Peyer's patch (tissue), 4 donors: ENCODE data around the gene MAST4. TPM values are rescaled to one million over a fixed set of nuclear protein-coding genes. Genes with fewer than 3 reads are reported as not detected.
A peak's percentile ranks its signal among the peaks of the same experiment; 100 is the strongest.

ENCODE experiments used
- DNase-seq, 3 donors: peaks; one replicate each; pipeline ENCODE4 v3.0.0-alpha.2; 2017 to 2019
- H3K27ac ChIP-seq, 4 donors: fragments of 200-600 bp; sonication (generic); one replicate each; pipeline ENCODE4 v1.5.1; 2016 to 2019
- H3K27me3 ChIP-seq, 2 donors: fragments of 200-600 bp; sonication (generic); one replicate each; pipeline ENCODE4 v1.5.1; 2019
- H3K36me3 ChIP-seq, 3 donors: fragments of 200-600 bp; sonication (generic); one replicate each; pipeline ENCODE4 v1.5.1; 2016 to 2019
- H3K4me1 ChIP-seq, 4 donors: fragments of 200-600 bp; sonication (generic); one replicate each; pipeline ENCODE4 v1.5.1; 2016 to 2019
- H3K4me3 ChIP-seq, 4 donors: fragments of 200-600 bp; sonication (generic); 1 replicate in 3 of 4; 2 replicates in 1 of 4; pipeline ENCODE4 v1.5.1; 2016 to 2019; ENCODE audit warnings: mild to moderate bottlenecking in 1 of 4
- H3K9me3 ChIP-seq, 4 donors: fragments of 200-600 bp; sonication (generic); one replicate each; pipeline ENCODE4 v1.5.1; 2016 to 2019; ENCODE audit warnings: mild to moderate bottlenecking in 1 of 4
- POLR2A ChIP-seq, 2 donors: fragments of 450-650 bp; IDR thresholded peaks; one replicate each; pipeline ENCODE4 v1.5.1; 2017; ENCODE audit warnings: antibody characterized with exemption in 2 of 2, mild to moderate bottlenecking in 2 of 2, moderate library complexity in 2 of 2
- total RNA-seq, 4 donors: library from RNA; depleted of rRNA; stranded (reverse); fragments of >200 nt; gene quantifications; one replicate each; pipeline ENCODE4 v1.1.0, GENCODE V29; 2016
- TF ChIP-seq, protein P1 (sequence below), 6 experiments: fragments of 450-650 bp in 4 of 6; fragments of 200-600 bp in 2 of 6; sonication (generic) in 1 of 6; IDR thresholded peaks; one replicate each; pipeline ENCODE4 v1.5.1; 2017 to 2019; ENCODE audit warnings: antibody characterized with exemption in 6 of 6, mild to moderate bottlenecking in 3 of 6, moderate library complexity in 1 of 6

The MAST4 gene
- total RNA-seq, 4 donors from 2014 or later = 20.2 to 23.1 (median 21.4) TPM

DNA sequence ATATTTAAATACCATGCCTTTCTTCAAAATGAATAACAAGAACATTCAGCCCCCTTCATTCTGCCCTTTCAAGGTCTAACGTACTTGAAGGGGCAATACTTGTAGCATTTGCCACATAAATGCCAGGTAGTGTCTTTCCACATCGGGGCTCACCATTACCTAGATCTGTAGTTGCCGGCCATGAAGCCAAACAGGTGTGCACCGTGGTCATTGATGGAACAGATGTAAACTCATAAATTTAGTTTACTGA, 407.4 kb downstream of the MAST4 start:
- no peaks in the 10 kb centered on the region for H3K9me3 ChIP-seq
- no peaks in the 10 kb centered on the region for H3K36me3 ChIP-seq
- DNase-seq = no peak
- no peaks in the 10 kb centered on the region for H3K27me3 ChIP-seq
- H3K4me3 ChIP-seq = peak overlapping the region; percentile 62 to 71 (median 66)
- H3K4me1 ChIP-seq = peaks cover 0 to 20% (median 0%) of the 10 kb centered on the region in 4 donors
- no peak for TF ChIP-seq POLR2A (IDR thresholded peaks at IDR 0.05)
- TF ChIP-seq, protein P1, sequence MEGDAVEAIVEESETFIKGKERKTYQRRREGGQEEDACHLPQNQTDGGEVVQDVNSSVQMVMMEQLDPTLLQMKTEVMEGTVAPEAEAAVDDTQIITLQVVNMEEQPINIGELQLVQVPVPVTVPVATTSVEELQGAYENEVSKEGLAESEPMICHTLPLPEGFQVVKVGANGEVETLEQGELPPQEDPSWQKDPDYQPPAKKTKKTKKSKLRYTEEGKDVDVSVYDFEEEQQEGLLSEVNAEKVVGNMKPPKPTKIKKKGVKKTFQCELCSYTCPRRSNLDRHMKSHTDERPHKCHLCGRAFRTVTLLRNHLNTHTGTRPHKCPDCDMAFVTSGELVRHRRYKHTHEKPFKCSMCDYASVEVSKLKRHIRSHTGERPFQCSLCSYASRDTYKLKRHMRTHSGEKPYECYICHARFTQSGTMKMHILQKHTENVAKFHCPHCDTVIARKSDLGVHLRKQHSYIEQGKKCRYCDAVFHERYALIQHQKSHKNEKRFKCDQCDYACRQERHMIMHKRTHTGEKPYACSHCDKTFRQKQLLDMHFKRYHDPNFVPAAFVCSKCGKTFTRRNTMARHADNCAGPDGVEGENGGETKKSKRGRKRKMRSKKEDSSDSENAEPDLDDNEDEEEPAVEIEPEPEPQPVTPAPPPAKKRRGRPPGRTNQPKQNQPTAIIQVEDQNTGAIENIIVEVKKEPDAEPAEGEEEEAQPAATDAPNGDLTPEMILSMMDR (IDR thresholded peaks at IDR 0.05) = no peak
- peak overlapping the region; percentile 81 to 92 (median 85) for H3K27ac ChIP-seq

DNA sequence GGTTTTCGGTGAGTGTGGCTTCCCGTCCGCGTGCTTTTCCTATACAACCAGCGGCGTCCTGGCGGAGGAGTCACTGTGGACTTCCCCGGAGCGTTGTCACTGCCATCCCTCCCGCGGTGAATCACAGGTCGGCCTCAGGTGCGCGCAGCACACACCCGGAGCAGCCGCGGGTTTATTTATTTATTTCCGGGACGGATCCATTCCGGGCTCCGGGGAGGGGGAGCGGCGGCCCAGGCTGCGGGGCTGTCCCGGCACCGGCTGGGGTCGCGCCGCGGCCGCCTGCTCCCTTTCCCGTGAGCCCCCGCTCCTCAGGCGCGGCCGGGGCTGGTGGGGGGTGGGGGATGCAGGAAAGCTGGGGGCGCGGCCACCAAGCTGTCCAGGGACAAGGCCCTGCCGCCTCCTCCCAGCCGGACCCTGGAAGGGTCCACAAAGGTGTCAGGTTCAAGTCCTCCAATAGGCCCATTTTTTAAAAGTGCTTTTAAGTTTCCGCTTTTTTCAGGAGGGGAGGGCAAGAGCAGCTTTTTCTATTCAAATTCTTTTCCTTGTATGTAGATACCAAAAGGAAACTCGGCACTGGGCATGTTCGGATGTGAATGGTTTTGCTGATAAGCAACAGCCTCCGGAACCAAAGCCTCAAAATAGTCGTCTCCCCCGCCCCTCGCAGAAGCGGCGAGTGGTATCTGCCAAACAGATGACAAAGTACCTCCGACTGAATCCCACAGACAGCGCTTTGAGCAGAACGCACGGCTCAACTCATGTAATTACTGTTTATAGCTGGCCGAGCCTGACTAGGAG, 407.9 kb downstream of the MAST4 start:
- H3K27ac ChIP-seq = peak overlapping the region; percentile 81 to 92 (median 85)
- peak overlapping the region; percentile 62 to 71 (median 66) for H3K4me3 ChIP-seq
- H3K4me1 ChIP-seq = peaks cover 0 to 20% (median 0%) of the 10 kb centered on the region in 4 donors
- peak; percentile 85 to 96 (median 93) for DNase-seq
- TF ChIP-seq POLR2A (IDR thresholded peaks at IDR 0.05) = peak; percentile 70 to 89
- TF ChIP-seq, protein P1 (IDR thresholded peaks at IDR 0.05) = peak in 2 of 6 experiments; percentile 3 to 13
- H3K9me3 ChIP-seq = no peaks in the 10 kb centered on the region
- no peaks in the 10 kb centered on the region for H3K27me3 ChIP-seq
- no peaks in the 10 kb centered on the region for H3K36me3 ChIP-seq

DNA sequence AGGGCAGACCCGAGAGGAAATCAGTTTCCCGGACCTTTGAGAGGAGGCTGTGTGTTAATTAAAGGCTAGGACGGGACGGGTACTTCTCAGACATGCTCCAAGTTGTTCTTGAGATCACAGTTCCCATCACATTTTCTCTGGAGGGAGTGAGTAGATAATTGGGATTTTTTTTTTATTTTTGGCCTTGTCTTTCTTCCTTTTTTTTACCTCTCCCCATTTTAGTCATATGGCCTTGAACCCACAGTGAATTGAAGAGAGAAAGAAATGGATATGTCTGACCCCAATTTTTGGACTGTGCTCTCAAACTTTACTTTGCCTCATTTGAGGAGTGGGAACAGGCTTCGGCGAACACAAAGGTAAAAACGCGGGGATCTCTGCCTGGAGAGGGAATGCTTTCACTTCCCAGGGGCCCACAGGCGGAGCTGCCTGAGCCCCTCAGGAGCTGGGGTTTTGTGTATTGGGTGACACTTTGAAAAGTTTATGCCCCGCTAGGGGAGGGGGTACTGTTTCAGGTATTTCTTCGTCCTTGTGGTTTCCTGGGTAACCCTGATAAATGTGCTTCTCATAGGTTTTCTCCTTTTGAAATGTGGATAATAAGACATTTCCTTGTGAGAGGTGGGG, 408.6 kb downstream of the MAST4 start:
- Histone ChIP-seq H3K9me3 (no peaks in the 10 kb centered on the region), H3K27me3 (no peaks in the 10 kb centered on the region), H3K27ac (peak overlapping the region; percentile 81 to 92 (median 85)), H3K36me3 (no peaks in the 10 kb centered on the region), H3K4me1 (peaks cover 0 to 20% (median 0%) of the 10 kb centered on the region in 4 donors), H3K4me3 (peak overlapping the region; percentile 62 to 71 (median 66))
- TF ChIP-seq, protein P1 (IDR thresholded peaks at IDR 0.05) = no peak
- no peak for TF ChIP-seq POLR2A (IDR thresholded peaks at IDR 0.05)
- DNase-seq = peak in 1 of 3 donors; percentile 48

- Histone ChIP-seq H3K4me1 (peaks cover 0 to 23% (median 0%) of the 10 kb centered on the region in 4 donors), H3K27ac (no peak overlapping the region), H3K27me3 (no peaks in the 10 kb centered on the region), H3K9me3 (no peaks in the 10 kb centered on the region), H3K36me3 (no peaks in the 10 kb centered on the region), H3K4me3 (peak overlapping the region in 2 of 4 donors; percentile 67 to 71)
- DNase-seq = no peak
- TF ChIP-seq, protein P1 (IDR thresholded peaks at IDR 0.05) = no peak
- TF ChIP-seq POLR2A (IDR thresholded peaks at IDR 0.05) = no peak
These were observed 409.7 kb downstream of the MAST4 start for GRCh38 chr5:67005737-67006499.

DNA sequence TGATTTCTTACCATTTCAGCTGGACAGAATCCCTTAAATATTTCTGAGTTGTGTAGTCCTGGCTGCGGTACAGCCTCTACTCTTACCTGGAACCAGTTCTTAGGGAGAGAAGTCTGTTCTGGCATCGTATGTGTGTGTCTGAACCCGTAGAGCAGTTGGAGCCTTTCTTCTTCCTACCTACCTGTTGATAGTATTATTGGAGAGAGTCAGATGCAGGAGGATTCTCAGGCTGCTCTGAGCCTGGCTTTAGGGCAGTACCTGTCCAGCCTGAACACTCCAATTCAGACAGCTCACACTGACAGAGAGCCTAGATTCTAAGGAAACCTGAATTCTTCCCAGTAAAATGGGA, 410.3 kb downstream of the MAST4 start:
- Histone ChIP-seq H3K27me3 (no peaks in the 10 kb centered on the region), H3K27ac (no peak overlapping the region), H3K4me1 (peaks cover 0 to 23% (median 0%) of the 10 kb centered on the region in 4 donors)

More for the DNA sequence above, 410.3 kb downstream of the MAST4 start:
- H3K9me3 ChIP-seq = no peaks in the 10 kb centered on the region
- TF ChIP-seq, protein P1 (IDR thresholded peaks at IDR 0.05) = no peak
- TF ChIP-seq POLR2A (IDR thresholded peaks at IDR 0.05) = no peak
- H3K4me3 ChIP-seq = peak overlapping the region in 1 of 4 donors; percentile 18
- no peaks in the 10 kb centered on the region for H3K36me3 ChIP-seq
- DNase-seq = no peak
